SH-SY5Y (cell line): ENCODE data around the gene MRPL34.

Experiments used
- GATA2 ChIP-seq: IDR thresholded peaks from 2 replicates; pipeline ENCODE4 v1.6.1; 2011; ENCODE audit warnings: mild to moderate bottlenecking, low read depth, low read length
- GATA3 ChIP-seq: IDR thresholded peaks from 2 replicates; pipeline ENCODE4 v1.6.1; 2011; ENCODE audit warnings: low read depth, mild to moderate bottlenecking, low read length, moderate library complexity

DNA sequence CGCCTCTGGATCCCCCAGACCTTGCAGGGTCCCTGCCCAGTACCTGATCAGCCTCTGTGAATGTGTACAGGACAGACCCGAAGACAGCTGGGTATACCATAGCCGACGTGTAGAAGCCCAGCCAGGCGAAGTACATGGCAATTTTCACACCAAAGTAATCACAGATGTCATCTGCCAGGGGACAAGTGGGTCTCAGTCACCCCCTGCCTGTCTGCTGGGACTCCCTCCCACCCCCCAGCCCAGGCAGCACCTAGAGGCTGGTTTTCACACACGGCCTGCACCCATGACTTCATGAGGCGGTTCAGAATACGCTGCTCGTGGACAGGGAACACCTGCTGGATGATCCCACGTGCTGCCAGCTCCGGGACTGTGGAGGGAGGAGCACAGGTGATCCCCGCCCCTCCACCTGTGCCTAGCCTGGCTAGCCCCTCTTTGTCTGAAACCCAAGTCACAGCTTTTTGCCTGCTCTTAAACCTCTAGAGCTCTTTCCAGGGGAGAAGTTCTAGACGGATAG is 25.4 kb downstream of the MRPL34 start:
- TF ChIP-seq GATA3 (no peak), GATA2 (no peak)
